Liver (tissue), 9 donors: ENCODE measurements around the gene NADSYN1. TPM values are rescaled to one million over a fixed set of nuclear protein-coding genes. Genes with fewer than 3 reads are reported as not detected.

Source experiments
- DNase-seq: peaks from one replicate; pipeline ENCODE4 v3.0.0-alpha.2; 2017; ENCODE audit warnings: low spot score
- H3K27ac ChIP-seq, 2 donors: one replicate each; pipeline ENCODE4 v1.7.0; 2013; ENCODE audit warnings: inconsistent platforms in 2 of 2, low read length in 2 of 2, control low read depth in 1 of 2, low read depth in 1 of 2, mild to moderate bottlenecking in 1 of 2
- H3K27me3 ChIP-seq, 4 donors: one replicate each; pipeline versions ENCODE4 v1.6.1 to v1.7.0; 2013; ENCODE audit warnings: low read length in 3 of 4, inconsistent platforms in 1 of 4, mild to moderate bottlenecking in 1 of 4, moderate library complexity in 1 of 4; ENCODE audit not compliant: control insufficient read depth in 4 of 4, insufficient read depth in 4 of 4
- H3K36me3 ChIP-seq, 4 donors: one replicate each; pipeline versions ENCODE4 v1.6.1 to v1.7.0; 2013; ENCODE audit warnings: low read length in 3 of 4, mild to moderate bottlenecking in 3 of 4, low read depth in 1 of 4, moderate library complexity in 1 of 4; ENCODE audit not compliant: control insufficient read depth in 4 of 4, insufficient read depth in 3 of 4
- H3K4me1 ChIP-seq, 4 donors: one replicate each; pipeline versions ENCODE4 v1.6.1 to v1.7.0; 2013; ENCODE audit warnings: low read length in 3 of 4, mild to moderate bottlenecking in 3 of 4, moderate library complexity in 1 of 4; ENCODE audit not compliant: control insufficient read depth in 4 of 4, insufficient read depth in 4 of 4
- H3K4me3 ChIP-seq, 3 donors: one replicate each; pipeline versions ENCODE4 v1.6.1 to v1.7.0; 2013; ENCODE audit warnings: low read length in 3 of 3, control low read depth in 1 of 3, low read depth in 1 of 3, mild to moderate bottlenecking in 1 of 3
- H3K9ac ChIP-seq, 2 donors: one replicate each; pipeline ENCODE4 v1.7.0; 2013; ENCODE audit warnings: low read length in 2 of 2, mild to moderate bottlenecking in 2 of 2, moderate library complexity in 2 of 2, control low read depth in 1 of 2, low read depth in 1 of 2
- H3K9me3 ChIP-seq, 4 donors: one replicate each; pipeline versions ENCODE4 v1.6.1 to v1.7.0; 2013; ENCODE audit warnings: low read length in 3 of 4; ENCODE audit not compliant: control insufficient read depth in 4 of 4
- CTCF ChIP-seq: fragments of 150-350 bp; IDR thresholded peaks from 2 replicates; pipeline ENCODE4 v1.5.1; 2017; ENCODE audit warnings: improper control_type of control experiment, low read depth, low read length; ENCODE audit not compliant: missing input control
- EGR1 ChIP-seq, 2 donors: IDR thresholded peaks; 2 replicates each; pipeline ENCODE4 v1.6.1; 2016 to 2018; ENCODE audit warnings: antibody characterized with exemption in 2 of 2, low read depth in 2 of 2
- FOXA1 ChIP-seq: IDR thresholded peaks from 2 replicates; pipeline ENCODE4 v1.6.1; 2016; ENCODE audit warnings: antibody characterized with exemption
- FOXA2 ChIP-seq: IDR thresholded peaks from 2 replicates; pipeline ENCODE4 v1.6.1; 2016; ENCODE audit warnings: antibody characterized with exemption
- GABPA ChIP-seq, 2 donors: IDR thresholded peaks in 1 of 2; conservative IDR thresholded peaks in 1 of 2; 2 replicates each; pipeline ENCODE4 v1.6.1; 2016; ENCODE audit warnings: antibody characterized with exemption in 2 of 2, mild to moderate bottlenecking in 1 of 2, moderate library complexity in 1 of 2
- HNF4A ChIP-seq, 2 donors: conservative IDR thresholded peaks; 2 replicates each; pipeline ENCODE4 v1.6.1; 2016; ENCODE audit warnings: antibody characterized with exemption in 2 of 2, mild to moderate bottlenecking in 2 of 2
- HNF4G ChIP-seq: IDR thresholded peaks from 2 replicates; pipeline ENCODE4 v1.6.1; 2016; ENCODE audit warnings: antibody characterized with exemption
- JUND ChIP-seq, 2 donors: IDR thresholded peaks; 2 replicates each; pipeline ENCODE4 v1.6.1; 2016; ENCODE audit warnings: antibody characterized with exemption in 2 of 2
- MAX ChIP-seq: IDR thresholded peaks from 2 replicates; pipeline ENCODE4 v1.6.1; 2016; ENCODE audit warnings: antibody characterized with exemption
- NR2F2 ChIP-seq: IDR thresholded peaks from 2 replicates; pipeline ENCODE4 v1.6.1; 2016; ENCODE audit warnings: antibody characterized with exemption
- RAD21 ChIP-seq, 2 donors: IDR thresholded peaks; 2 replicates each; pipeline ENCODE4 v1.6.1; 2016; ENCODE audit warnings: antibody characterized with exemption in 2 of 2, mild to moderate bottlenecking in 2 of 2
- REST ChIP-seq: IDR thresholded peaks from 2 replicates; pipeline ENCODE4 v1.6.1; 2016; ENCODE audit warnings: antibody characterized with exemption, mild to moderate bottlenecking
- RXRA ChIP-seq, 2 donors: IDR thresholded peaks; 2 replicates each; pipeline ENCODE4 v1.6.1; 2017 to 2018; ENCODE audit warnings: antibody characterized with exemption in 2 of 2, mild to moderate bottlenecking in 1 of 2
- SP1 ChIP-seq: IDR thresholded peaks from 2 replicates; pipeline ENCODE4 v1.6.1; 2018; ENCODE audit warnings: antibody characterized with exemption, mild to moderate bottlenecking
- TAF1 ChIP-seq: conservative IDR thresholded peaks from 2 replicates; pipeline ENCODE4 v1.6.1; 2016; ENCODE audit warnings: antibody characterized with exemption, mild to moderate bottlenecking
- YY1 ChIP-seq: IDR thresholded peaks from 2 replicates; pipeline ENCODE4 v1.6.1; 2016; ENCODE audit warnings: antibody characterized with exemption, mild to moderate bottlenecking
- ZBTB33 ChIP-seq: IDR thresholded peaks from 2 replicates; pipeline ENCODE4 v1.6.1; 2016; ENCODE audit warnings: antibody characterized with exemption
- WGBS: extraction: QIAGEN DNeasy Blood & Tissue Kit; methylation state at CpG from one replicate; pipeline ENCODE4 v1.1.7; 2013; 5-methylcytosine and 5-hydroxymethylcytosine counted together
- polyA plus RNA-seq, 2 donors: library from polyadenylated mRNA; stranded (reverse) in 1 of 2; unstranded in 1 of 2; fragments of 200-250 nt in 1 of 2; fragments of >200 nt in 1 of 2; fragmentation: Nextera tagmentation in 1 of 2; extraction: Ambion mirVana in 1 of 2; gene quantifications; one replicate each; pipeline versions ENCODE4 v1.2.1 to v1.2.3, GENCODE V29; 2013 to 2015
- total RNA-seq, 2 donors: library from RNA; depleted of rRNA; stranded (reverse); fragments of >200 nt; gene quantifications; one replicate each; pipeline ENCODE4 v1.2.3, GENCODE V29; 2014
- TF ChIP-seq, protein P1 (sequence below): IDR thresholded peaks from 2 replicates; pipeline ENCODE4 v1.6.1; 2016; ENCODE audit warnings: antibody characterized with exemption
- donor health status: healthy.
- donor health status: healthy.
- donor health status: healthy.
- donor health status: healthy.
- donor health status: healthy.

The NADSYN1 gene
- total and polyA plus RNA-seq, 4 donors = 16.6 to 33.6 (median 22.2) TPM

DNA sequence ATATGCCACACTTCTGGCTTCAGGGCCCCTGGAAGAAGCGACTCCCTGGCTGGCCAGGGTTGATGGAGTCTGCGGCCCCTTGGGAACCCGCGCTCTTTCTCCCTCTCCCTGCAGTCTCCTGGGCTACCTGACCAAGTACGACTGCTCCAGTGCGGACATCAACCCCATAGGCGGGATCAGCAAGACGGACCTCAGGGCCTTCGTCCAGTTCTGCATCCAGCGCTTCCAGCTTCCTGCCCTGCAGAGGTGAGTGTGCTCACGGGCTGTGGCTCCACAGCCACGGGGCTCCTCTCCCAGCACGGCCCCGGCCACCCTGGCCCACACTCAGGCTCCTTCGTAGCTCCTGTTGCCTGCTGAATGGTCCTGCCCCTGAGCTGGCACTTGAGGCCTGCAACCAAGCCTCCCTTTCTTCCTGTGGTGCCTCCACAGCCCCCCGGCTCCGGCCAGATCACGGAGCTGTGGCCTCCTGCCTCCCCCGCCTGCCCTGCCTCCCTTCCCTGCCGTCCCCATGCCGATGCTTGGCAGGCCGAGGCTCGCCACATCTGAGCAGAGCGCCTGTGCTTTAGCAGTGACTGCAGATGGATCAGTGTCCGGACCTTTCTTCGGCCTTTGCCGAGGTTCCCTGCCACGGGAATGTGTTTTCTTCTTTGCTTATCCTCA, 37.9 kb downstream of the NADSYN1 start:
- Histone ChIP-seq H3K36me3 (peaks cover 5 to 55% (median 20%) of the 10 kb centered on the region in 4 donors), H3K4me1 (no peaks in the 10 kb centered on the region), H3K4me3 (no peak overlapping the region), H3K9ac (no peak overlapping the region), H3K9me3 (no peaks in the 10 kb centered on the region), H3K27me3 (no peaks in the 10 kb centered on the region), H3K27ac (no peak overlapping the region)
- DNase-seq = no peak
- 97% methylated on average over 28 of the region's 28 CpGs for WGBS
- no peak for TF ChIP-seq YY1
- TF ChIP-seq HNF4A (conservative IDR thresholded peaks at IDR 0.05) = no peak
- no peak for TF ChIP-seq NR2F2
- TF ChIP-seq RAD21 (IDR thresholded peaks at IDR 0.05) = no peak
- no peak for TF ChIP-seq ZBTB33
- no peak for TF ChIP-seq REST
- TF ChIP-seq, protein P1, sequence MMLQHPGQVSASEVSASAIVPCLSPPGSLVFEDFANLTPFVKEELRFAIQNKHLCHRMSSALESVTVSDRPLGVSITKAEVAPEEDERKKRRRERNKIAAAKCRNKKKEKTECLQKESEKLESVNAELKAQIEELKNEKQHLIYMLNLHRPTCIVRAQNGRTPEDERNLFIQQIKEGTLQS = no peak
- TF ChIP-seq CTCF = no peak
- no peak for TF ChIP-seq SP1
- TF ChIP-seq MAX = no peak
- no peak for TF ChIP-seq FOXA2
- no peak for TF ChIP-seq EGR1 (IDR thresholded peaks at IDR 0.05; ENCODE audit: low read depth in 2 of 2)
- TF ChIP-seq JUND (IDR thresholded peaks at IDR 0.05) = no peak
- no peak for TF ChIP-seq RXRA (IDR thresholded peaks at IDR 0.05)
- no peak for TF ChIP-seq FOXA1
- TF ChIP-seq HNF4G = no peak
- no peak for TF ChIP-seq TAF1
- no peak for TF ChIP-seq GABPA (IDR thresholded peaks at IDR 0.05 in 1 of 2, conservative IDR thresholded peaks at IDR 0.05 in 1 of 2)
